ENCODE measurements around the gene TMTC2. TPM values are rescaled to one million over a fixed set of nuclear protein-coding genes. Genes with fewer than 3 reads are reported as not detected.

Gene TMTC2
- polyA plus RNA-seq, 1 donor from 2014 or later = 20.6 TPM

DNA sequence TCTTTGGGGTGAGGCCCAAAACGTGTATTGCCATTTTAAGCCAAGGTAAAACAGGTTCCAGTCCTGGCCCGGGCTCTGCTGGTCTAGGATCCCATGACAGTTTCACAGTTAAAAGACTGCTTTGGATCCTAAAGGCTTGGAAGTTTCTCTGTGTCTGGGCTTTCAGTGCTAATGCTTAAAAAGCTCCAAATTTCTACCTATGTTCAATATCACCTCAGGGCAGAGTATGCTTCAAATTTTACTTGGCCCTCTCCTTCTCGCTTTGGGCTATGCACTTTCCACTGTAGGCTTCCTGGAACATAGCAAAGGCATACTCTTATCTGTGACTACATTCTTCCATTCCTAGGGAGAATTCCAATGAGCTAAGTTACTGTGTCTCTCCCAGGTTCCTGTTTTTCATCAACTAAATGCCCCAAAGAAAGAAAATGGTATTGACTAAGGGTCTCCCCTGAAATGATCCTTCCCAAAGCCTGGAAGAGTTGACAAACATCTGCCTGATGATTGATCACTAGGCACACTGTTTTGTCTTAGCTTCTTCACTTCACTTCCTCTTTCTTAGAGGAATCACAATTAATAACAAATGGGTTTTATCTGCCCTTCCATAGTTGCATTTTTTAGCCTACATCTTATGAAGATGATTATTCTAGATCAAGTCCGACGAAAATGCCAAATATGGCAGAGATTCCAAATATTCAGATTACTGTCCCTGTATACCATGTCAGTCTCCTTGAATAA lies 79.4 kb downstream of the TMTC2 start:
- H3K27me3 ChIP-seq (ENCODE audit: insufficient read depth, low read depth, low read length) = no peaks in the 10 kb centered on the region
- H3K4me2 ChIP-seq (ENCODE audit: low read length) = no peak overlapping the region
- no peak overlapping the region for H2AFZ ChIP-seq (ENCODE audit: low read depth, low read length)
- H3K9me2 ChIP-seq (ENCODE audit: insufficient read depth, low read length) = no peaks in the 10 kb centered on the region
- H3K4me3 ChIP-seq (ENCODE audit: low read length) = no peak overlapping the region
- no peaks in the 10 kb centered on the region for H3K9me3 ChIP-seq (ENCODE audit: low read length)
- TF ChIP-seq RAD21 (conservative IDR thresholded peaks at IDR 0.05) (no peak), TAF1 (IDR thresholded peaks at IDR 0.05; ENCODE audit: low read depth) (no peak), EZH2 (IDR thresholded peaks at IDR 0.05; ENCODE audit: borderline replicate concordance, insufficient read depth, low read length, poor library complexity, severe bottlenecking) (no peak), POLR2AphosphoS5 (IDR thresholded peaks at IDR 0.05) (no peak), MXI1 (conservative IDR thresholded peaks at IDR 0.05; ENCODE audit: poor library complexity, severe bottlenecking) (no peak), EP300 (conservative IDR thresholded peaks at IDR 0.05; ENCODE audit: poor library complexity, severe bottlenecking) (no peak), SMC3 (conservative IDR thresholded peaks at IDR 0.05; ENCODE audit: poor library complexity) (no peak)
- TF ChIP-seq, protein P1, sequence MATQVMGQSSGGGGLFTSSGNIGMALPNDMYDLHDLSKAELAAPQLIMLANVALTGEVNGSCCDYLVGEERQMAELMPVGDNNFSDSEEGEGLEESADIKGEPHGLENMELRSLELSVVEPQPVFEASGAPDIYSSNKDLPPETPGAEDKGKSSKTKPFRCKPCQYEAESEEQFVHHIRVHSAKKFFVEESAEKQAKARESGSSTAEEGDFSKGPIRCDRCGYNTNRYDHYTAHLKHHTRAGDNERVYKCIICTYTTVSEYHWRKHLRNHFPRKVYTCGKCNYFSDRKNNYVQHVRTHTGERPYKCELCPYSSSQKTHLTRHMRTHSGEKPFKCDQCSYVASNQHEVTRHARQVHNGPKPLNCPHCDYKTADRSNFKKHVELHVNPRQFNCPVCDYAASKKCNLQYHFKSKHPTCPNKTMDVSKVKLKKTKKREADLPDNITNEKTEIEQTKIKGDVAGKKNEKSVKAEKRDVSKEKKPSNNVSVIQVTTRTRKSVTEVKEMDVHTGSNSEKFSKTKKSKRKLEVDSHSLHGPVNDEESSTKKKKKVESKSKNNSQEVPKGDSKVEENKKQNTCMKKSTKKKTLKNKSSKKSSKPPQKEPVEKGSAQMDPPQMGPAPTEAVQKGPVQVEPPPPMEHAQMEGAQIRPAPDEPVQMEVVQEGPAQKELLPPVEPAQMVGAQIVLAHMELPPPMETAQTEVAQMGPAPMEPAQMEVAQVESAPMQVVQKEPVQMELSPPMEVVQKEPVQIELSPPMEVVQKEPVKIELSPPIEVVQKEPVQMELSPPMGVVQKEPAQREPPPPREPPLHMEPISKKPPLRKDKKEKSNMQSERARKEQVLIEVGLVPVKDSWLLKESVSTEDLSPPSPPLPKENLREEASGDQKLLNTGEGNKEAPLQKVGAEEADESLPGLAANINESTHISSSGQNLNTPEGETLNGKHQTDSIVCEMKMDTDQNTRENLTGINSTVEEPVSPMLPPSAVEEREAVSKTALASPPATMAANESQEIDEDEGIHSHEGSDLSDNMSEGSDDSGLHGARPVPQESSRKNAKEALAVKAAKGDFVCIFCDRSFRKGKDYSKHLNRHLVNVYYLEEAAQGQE (IDR thresholded peaks at IDR 0.05; ENCODE audit: borderline replicate concordance) = no peak
- TF ChIP-seq, protein P2, sequence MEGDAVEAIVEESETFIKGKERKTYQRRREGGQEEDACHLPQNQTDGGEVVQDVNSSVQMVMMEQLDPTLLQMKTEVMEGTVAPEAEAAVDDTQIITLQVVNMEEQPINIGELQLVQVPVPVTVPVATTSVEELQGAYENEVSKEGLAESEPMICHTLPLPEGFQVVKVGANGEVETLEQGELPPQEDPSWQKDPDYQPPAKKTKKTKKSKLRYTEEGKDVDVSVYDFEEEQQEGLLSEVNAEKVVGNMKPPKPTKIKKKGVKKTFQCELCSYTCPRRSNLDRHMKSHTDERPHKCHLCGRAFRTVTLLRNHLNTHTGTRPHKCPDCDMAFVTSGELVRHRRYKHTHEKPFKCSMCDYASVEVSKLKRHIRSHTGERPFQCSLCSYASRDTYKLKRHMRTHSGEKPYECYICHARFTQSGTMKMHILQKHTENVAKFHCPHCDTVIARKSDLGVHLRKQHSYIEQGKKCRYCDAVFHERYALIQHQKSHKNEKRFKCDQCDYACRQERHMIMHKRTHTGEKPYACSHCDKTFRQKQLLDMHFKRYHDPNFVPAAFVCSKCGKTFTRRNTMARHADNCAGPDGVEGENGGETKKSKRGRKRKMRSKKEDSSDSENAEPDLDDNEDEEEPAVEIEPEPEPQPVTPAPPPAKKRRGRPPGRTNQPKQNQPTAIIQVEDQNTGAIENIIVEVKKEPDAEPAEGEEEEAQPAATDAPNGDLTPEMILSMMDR (IDR thresholded peaks at IDR 0.05; ENCODE audit: poor library complexity, severe bottlenecking) = no peak
- peaks cover 3% of the 10 kb centered on the region for H3K79me2 ChIP-seq (replicated peaks; ENCODE audit: insufficient read depth, low read length)
- no peak overlapping the region for H3K27ac ChIP-seq (ENCODE audit: low read length)
- H3F3A ChIP-seq (ENCODE audit: insufficient read depth, low read length, poor library complexity, severe bottlenecking) = no peaks in the 10 kb centered on the region
- H3K9ac ChIP-seq (ENCODE audit: low read length) = no peak overlapping the region
- H4K20me1 ChIP-seq (ENCODE audit: insufficient read depth) = no peaks in the 10 kb centered on the region
- no peaks in the 10 kb centered on the region for H3K36me3 ChIP-seq (ENCODE audit: insufficient read depth, low read length)

DNA sequence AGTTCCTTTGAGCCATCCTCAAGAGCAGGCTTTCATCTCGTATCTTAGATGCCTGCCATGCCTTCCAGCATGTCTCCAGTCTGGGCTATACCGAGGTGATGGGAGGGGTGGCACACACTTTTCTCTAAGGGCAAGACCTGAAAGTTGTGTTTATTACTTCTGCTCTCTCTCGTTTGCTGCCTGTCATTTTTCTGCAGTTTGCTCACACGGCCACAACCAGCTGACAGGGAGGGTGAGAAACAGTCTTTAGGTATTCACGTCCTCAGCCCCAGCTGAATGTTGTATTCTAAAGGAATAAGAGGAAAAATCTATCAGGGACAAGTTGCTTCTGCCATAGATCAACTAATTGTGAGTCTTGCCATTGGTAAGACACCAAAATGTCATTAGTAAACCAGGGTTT lies 88.0 kb downstream of the TMTC2 start:
- Histone ChIP-seq H3F3A (ENCODE audit: insufficient read depth, low read length, poor library complexity, severe bottlenecking) (no peaks in the 10 kb centered on the region), H3K36me3 (ENCODE audit: insufficient read depth, low read length) (no peaks in the 10 kb centered on the region), H3K4me3 (ENCODE audit: low read length) (no peak overlapping the region), H3K9me3 (ENCODE audit: low read length) (no peaks in the 10 kb centered on the region), H4K20me1 (ENCODE audit: insufficient read depth) (no peaks in the 10 kb centered on the region), H3K27ac (ENCODE audit: low read length) (no peak overlapping the region), H3K4me2 (ENCODE audit: low read length) (no peak overlapping the region), H2AFZ (ENCODE audit: low read depth, low read length) (no peak overlapping the region), H3K27me3 (ENCODE audit: insufficient read depth, low read depth, low read length) (no peaks in the 10 kb centered on the region), H3K9ac (ENCODE audit: low read length) (no peak overlapping the region), H3K9me2 (ENCODE audit: insufficient read depth, low read length) (no peaks in the 10 kb centered on the region), H3K79me2 (replicated peaks; ENCODE audit: insufficient read depth, low read length) (no peaks in the 10 kb centered on the region)
- TF ChIP-seq, protein P2 (IDR thresholded peaks at IDR 0.05; ENCODE audit: poor library complexity, severe bottlenecking) = no peak
- no peak for TF ChIP-seq SMC3 (conservative IDR thresholded peaks at IDR 0.05; ENCODE audit: poor library complexity)
- TF ChIP-seq, protein P1 (IDR thresholded peaks at IDR 0.05; ENCODE audit: borderline replicate concordance) = no peak
- TF ChIP-seq POLR2AphosphoS5 (IDR thresholded peaks at IDR 0.05) = no peak
